Subcutaneous adipose tissue (tissue), 4 donors: ENCODE data around the gene ANGEL2. TPM values are rescaled to one million over a fixed set of nuclear protein-coding genes. Genes with fewer than 3 reads are reported as not detected.

Experiments
- CTCF ChIP-seq: fragments of 450-650 bp; IDR thresholded peaks from one replicate; pipeline ENCODE4 v1.5.1; 2016; ENCODE audit warnings: low read depth, mild to moderate bottlenecking, control low read depth, antibody characterized with exemption, moderate library complexity
- total RNA-seq, 4 donors: library from RNA; depleted of rRNA; stranded (reverse); fragments of >200 nt; gene quantifications; one replicate each; pipeline ENCODE4 v1.1.0, GENCODE V29; 2016

Gene ANGEL2
- total RNA-seq, 4 donors from 2014 or later = 53.3 to 66.5 (median 62.5) TPM

- TF ChIP-seq CTCF = no peak
Observed at GRCh38 chr1:212952641-212952976, 63.1 kb downstream of the ANGEL2 start.

- no peak for TF ChIP-seq CTCF
Observed at GRCh38 chr1:212951947-212952640, 63.6 kb downstream of the ANGEL2 start.

GRCh38 chr1:212951126-212951946, 64.3 kb downstream of the ANGEL2 start:
- TF ChIP-seq CTCF = no peak

GRCh38 chr1:212950243-212951125, 65.2 kb downstream of the ANGEL2 start, which contains the start of gene VASH2:
Gene VASH2 (plus strand): TSS chr1:212950541. CDS start chr1:212951543, 1,002 bp downstream.
- no peak for TF ChIP-seq CTCF

GRCh38 chr1:212949771-212950170, 65.9 kb downstream of the ANGEL2 start:
- no peak for TF ChIP-seq CTCF

GRCh38 chr1:212946872-212947271, 68.8 kb downstream of the ANGEL2 start:
- TF ChIP-seq CTCF = no peak
